ENCODE results near the gene CHRNA9.

CHRNA9 gene

DNA sequence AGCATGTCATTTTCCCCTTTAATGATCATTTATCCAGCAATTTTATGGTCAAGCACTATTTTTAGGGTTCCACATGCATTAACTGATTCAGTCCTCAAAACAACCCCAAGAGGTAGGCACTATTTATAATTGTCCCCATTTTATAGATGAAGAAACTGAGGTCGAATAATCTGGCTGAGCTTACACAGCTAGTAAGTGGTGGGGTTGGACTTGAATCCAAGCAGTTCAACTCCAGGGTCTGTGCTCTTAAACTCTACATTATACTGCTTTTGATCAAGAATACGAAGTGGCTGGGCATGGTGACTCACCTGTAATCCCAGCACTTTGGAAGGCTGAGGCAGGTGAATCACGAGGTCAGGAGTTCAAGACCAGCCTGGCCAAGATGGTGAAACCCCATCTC lies 3.2 kb upstream of the CHRNA9 start:
- DNase-seq (ENCODE audit: extremely low spot score) = no peak
- CTCF ChIA-PET = interaction anchor here (4.7 to 9.2 kb wide), 2 partner anchors 7 to 15 kb away, joined by 23 to 82 read pairs; no protein-coding TSS in a partner anchor
- no peak for TF ChIP-seq CTCF (IDR thresholded peaks at IDR 0.05; ENCODE audit: control extremely low read depth, extremely low read depth, low read depth, missing control alignments)
- POLR2A ChIA-PET = no interaction called here

GRCh38 chr4:40333921-40334352 lies 1.2 kb upstream of the CHRNA9 start:
- POLR2A ChIA-PET = no interaction called here
- CTCF ChIA-PET = interaction anchor here (0.8 to 9.2 kb wide), 4 partner anchors 9 to 24 kb away, joined by 3 to 82 read pairs (median 14); no protein-coding TSS in a partner anchor
- no peak for DNase-seq (ENCODE audit: extremely low spot score)
- TF ChIP-seq CTCF (IDR thresholded peaks at IDR 0.05; ENCODE audit: control extremely low read depth, extremely low read depth, low read depth, missing control alignments) = no peak

DNA sequence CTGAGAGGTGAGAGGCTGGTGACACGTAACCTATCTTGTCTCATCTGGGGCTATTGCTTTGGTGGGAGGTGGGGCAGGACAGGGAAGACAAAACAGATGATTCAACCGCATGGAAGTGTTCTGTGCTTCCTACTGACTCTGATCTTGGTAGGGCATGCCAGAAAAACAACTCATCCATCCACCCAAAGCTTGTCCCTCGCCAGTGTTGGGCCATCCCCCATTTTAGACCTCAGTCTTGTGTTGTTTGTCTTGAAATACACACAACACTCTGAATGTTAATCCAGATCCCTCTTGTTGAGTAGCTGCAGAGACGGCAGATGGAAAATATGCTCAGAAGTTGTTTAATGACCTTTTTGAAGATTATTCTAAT lies 377 bp downstream of the CHRNA9 start:
- no peak for TF ChIP-seq CTCF (IDR thresholded peaks at IDR 0.05; ENCODE audit: control extremely low read depth, extremely low read depth, low read depth, missing control alignments)
- POLR2A ChIA-PET = no interaction called here
- CTCF ChIA-PET = interaction anchor here (2.8 to 9.2 kb wide), 3 partner anchors 10 to 18 kb away, joined by 11 to 82 read pairs (median 12); no protein-coding TSS in a partner anchor
- DNase-seq (ENCODE audit: extremely low spot score) = no peak

DNA sequence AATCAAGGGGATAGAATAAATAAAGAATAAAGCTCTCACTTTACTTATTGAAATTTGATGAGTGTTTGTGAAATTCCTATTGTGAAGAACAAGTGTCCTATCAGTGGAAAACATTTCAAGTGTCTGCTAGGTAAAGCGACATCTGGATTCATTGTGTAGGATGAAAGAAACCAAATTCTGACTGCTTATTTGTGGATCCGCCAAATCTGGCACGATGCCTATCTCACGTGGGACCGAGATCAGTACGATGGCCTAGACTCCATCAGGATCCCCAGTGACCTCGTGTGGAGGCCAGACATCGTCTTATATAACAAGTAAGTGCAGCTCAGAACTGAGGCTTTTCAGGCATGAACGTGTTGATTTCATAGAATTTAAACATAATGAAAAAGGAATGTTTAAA lies 1.9 kb downstream of the CHRNA9 start:
- POLR2A ChIA-PET = no interaction called here
- TF ChIP-seq CTCF (IDR thresholded peaks at IDR 0.05; ENCODE audit: control extremely low read depth, extremely low read depth, low read depth, missing control alignments) = no peak
- CTCF ChIA-PET = interaction anchor here (2.8 to 9.2 kb wide), 3 partner anchors 11 to 20 kb away, joined by 11 to 82 read pairs (median 12); no protein-coding TSS in a partner anchor
- no peak for DNase-seq (ENCODE audit: extremely low spot score)

GRCh38 chr4:40337523-40337922 lies 2.4 kb downstream of the CHRNA9 start:
- ChIA-PET POLR2A (no interaction called here), CTCF (interaction anchor here (2.8 to 9.2 kb wide), 3 partner anchors 10 to 20 kb away, joined by 11 to 82 read pairs (median 12); no protein-coding TSS in a partner anchor)
- TF ChIP-seq CTCF (IDR thresholded peaks at IDR 0.05; ENCODE audit: control extremely low read depth, extremely low read depth, low read depth, missing control alignments) = no peak
- no peak for DNase-seq (ENCODE audit: extremely low spot score)

DNA sequence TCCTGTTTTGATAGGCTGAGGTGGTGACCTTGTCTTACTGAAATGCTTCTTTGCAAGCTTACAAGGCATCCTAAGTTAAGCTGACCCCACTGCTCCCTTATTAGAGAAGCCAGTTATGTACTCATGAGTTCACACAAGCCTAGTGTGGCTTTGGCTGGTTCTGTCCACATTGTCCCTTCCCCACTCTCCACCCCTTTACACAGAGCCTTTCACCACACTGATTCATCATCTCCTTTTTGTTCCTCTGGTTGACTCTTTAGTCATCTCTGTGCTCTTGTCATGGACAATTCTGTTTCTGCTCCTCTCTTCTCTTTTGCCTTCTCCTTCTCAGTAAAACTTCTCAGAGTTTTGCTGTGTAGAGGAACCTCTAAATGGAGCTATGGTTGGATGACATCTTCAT lies 4.9 kb downstream of the CHRNA9 start:
- TF ChIP-seq CTCF (IDR thresholded peaks at IDR 0.05; ENCODE audit: control extremely low read depth, extremely low read depth, low read depth, missing control alignments) = no peak
- ChIA-PET CTCF (interaction anchor here (1.0 to 9.2 kb wide), 2 partner anchors 15 to 23 kb away, joined by 4 to 82 read pairs; no protein-coding TSS in a partner anchor), POLR2A (no interaction called here)
- no peak for DNase-seq (ENCODE audit: extremely low spot score)

All from GM10248 (cell line).